ENCODE data around the gene LRP6.

LRP6 gene

DNA sequence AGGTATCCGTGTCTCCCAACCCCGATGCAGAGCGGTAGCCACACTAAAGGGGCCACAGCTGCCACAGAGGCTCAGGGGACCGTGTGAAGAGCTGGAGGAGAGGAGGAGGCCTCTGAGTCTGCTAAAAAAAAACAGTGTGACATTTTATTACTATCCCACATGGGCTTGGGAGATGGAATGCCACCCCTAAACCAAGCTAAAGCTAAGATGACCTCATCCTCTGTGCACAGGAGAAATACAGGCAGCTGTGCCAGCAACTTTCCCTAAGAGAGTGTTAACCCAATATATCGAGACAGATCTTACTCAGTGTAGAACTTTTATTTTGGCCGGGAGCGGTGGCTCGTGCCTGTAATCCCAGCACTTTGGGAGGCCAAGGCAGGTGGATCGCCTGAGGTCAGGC is 178.1 kb downstream of the LRP6 start:
- DNase-seq (ENCODE audit: low spot score in 2 of 2) (no peak), ATAC-seq (ENCODE audit: low read depth) (no peak)
- no peak overlapping the region for H3K4me3 Mint-ChIP-seq
- no peaks in the 10 kb centered on the region for H3K4me1 Mint-ChIP-seq
- H3K27ac Mint-ChIP-seq = no peak overlapping the region
- no peaks in the 10 kb centered on the region for H3K9me3 Mint-ChIP-seq
- H3K27me3 Mint-ChIP-seq = peaks cover 13% of the 10 kb centered on the region
- no peaks in the 10 kb centered on the region for H3K36me3 Mint-ChIP-seq

DNA sequence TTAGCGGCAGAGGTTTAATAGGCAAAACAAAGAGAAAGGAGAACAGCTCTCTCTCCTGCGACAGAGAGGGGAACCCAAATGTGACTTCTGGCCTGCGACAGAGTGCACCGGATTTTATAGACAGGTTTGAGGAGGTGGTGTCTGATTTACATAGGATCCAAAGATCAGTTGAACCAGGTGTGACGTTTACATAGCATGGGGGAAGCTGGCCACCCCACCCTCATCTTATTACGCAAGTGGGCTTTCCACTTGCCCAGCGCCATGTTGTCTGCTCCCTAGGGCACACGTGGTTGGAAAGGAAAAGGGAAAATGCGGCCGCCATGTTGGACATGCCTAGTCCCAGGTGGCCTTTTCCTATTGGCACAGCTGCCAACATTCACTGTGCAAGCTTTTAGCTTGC is 178.7 kb downstream of the LRP6 start:
- Mint-ChIP-seq H3K9me3 (no peaks in the 10 kb centered on the region), H3K4me1 (no peaks in the 10 kb centered on the region)
- no peak for ATAC-seq (ENCODE audit: low read depth)

DNA sequence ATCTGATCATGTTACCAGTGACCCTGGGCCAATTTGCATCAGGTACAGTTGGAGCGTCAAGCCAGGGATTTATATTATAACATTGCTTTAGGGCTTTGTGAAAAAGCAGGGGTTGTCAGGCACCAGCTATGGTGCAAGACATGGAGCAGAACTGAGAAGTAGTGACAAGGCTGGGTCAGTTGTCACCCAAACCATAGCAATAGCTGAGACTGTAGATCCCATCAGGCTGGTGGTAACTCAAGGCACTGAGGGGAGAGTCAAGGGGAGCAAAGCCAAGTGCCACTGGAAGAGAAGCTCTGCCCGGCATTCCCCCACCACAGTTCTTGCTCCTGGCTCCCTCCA is 179.2 kb downstream of the LRP6 start:
- Mint-ChIP-seq H3K27me3 (peaks cover 13% of the 10 kb centered on the region), H3K27ac (no peak overlapping the region), H3K9me3 (no peaks in the 10 kb centered on the region), H3K36me3 (no peaks in the 10 kb centered on the region), H3K4me3 (no peak overlapping the region), H3K4me1 (no peaks in the 10 kb centered on the region)
- DNase-seq (ENCODE audit: low spot score in 2 of 2) (no peak), ATAC-seq (ENCODE audit: low read depth) (no peak)

More for the DNA sequence above, 178.7 kb downstream of the LRP6 start:
- H3K4me3 Mint-ChIP-seq = no peak overlapping the region
- no peak for DNase-seq (ENCODE audit: low spot score in 2 of 2)
- H3K36me3 Mint-ChIP-seq = no peaks in the 10 kb centered on the region
- no peak overlapping the region for H3K27ac Mint-ChIP-seq
- peaks cover 13% of the 10 kb centered on the region for H3K27me3 Mint-ChIP-seq

DNA sequence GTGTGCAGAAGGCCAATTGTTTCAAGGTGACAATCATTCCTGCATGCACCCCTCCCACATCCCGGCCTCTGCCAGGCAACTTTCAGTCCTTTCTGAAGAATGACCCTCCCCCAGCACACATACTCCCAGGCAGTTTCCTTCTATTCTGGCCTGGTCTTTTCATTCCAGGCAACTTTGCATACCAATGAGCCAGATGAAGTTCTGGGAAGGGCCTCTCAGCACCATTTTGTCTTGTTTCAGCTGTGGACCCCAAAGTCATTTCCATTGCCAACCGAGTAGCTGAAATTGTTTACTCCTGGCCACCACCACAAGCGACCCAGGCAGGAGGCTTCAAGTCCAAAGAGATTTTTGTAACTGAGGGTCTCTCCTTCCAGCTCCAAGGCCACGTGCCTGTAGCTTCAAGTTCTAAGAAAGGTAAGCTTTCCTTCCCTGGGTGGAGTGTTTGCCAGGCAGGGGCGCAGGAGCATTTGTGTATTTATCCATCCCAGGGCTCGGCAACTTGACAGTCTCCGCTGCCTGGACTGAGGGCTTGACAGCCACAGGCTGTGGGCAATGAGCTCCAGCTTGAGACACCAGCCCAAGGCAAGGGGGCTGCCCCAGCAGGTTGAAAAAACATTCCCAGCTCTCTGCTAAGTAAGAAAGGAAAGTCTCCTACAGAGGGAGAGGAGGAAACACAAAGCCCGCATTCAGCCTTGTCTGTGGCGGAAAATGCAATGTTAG is 179.7 kb downstream of the LRP6 start:
- Mint-ChIP-seq H3K4me3 (no peak overlapping the region), H3K4me1 (no peaks in the 10 kb centered on the region), H3K9me3 (no peaks in the 10 kb centered on the region), H3K27me3 (peaks cover 13% of the 10 kb centered on the region), H3K36me3 (no peaks in the 10 kb centered on the region), H3K27ac (no peak overlapping the region)
- ATAC-seq (ENCODE audit: low read depth) = no peak
- DNase-seq (ENCODE audit: low spot score in 2 of 2) = no peak

DNA sequence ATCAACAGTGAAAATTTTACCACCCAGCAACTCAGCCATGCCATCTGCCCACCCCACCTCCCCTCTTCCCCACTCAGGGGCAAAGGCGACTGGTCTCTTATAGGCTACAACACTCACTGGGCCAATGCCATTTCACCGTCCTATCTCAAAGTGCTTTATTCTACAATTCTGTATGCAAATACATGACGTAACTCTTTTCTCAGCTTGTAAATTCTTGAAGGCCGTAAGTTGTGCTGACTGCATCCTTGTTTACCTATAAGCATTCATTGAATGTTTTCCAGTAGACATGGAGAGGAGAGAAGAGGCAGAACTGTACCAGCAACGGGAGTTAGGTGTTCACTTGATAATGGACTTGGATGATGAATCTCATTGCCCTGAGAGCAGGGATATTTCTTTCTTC is 180.5 kb downstream of the LRP6 start:
- ATAC-seq (ENCODE audit: low read depth) (no peak), DNase-seq (ENCODE audit: low spot score in 2 of 2) (no peak)
- no peak overlapping the region for H3K27ac Mint-ChIP-seq
- no peaks in the 10 kb centered on the region for H3K4me1 Mint-ChIP-seq
- H3K36me3 Mint-ChIP-seq = no peaks in the 10 kb centered on the region
- H3K9me3 Mint-ChIP-seq = no peaks in the 10 kb centered on the region
- peaks cover 12% of the 10 kb centered on the region for H3K27me3 Mint-ChIP-seq
- no peak overlapping the region for H3K4me3 Mint-ChIP-seq

DNA sequence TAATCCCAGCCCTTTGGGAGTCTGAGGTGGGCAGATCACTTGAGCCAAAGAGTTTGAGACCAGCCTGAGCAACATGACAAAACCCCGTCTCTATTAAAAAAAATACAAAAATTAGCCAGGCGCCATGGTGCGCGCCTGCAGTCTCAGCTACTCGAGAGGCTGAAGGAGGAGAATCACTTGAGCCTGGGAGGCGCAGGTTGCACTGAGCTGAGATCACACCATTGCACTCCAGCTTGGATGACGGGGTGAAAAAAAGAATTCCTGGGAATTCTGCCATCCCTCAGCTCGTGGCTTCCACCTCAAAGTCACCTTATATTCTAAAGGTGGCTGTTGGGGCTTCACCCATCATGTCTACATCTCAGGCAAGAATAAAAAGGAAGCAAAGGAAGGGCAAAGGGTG is 183.2 kb downstream of the LRP6 start:
- Mint-ChIP-seq H3K4me3 (no peak overlapping the region), H3K36me3 (no peaks in the 10 kb centered on the region), H3K27me3 (peaks cover 6% of the 10 kb centered on the region), H3K9me3 (no peaks in the 10 kb centered on the region), H3K4me1 (no peaks in the 10 kb centered on the region), H3K27ac (no peak overlapping the region)
- no peak for ATAC-seq (ENCODE audit: low read depth)
- no peak for DNase-seq (ENCODE audit: low spot score in 2 of 2)

DNA sequence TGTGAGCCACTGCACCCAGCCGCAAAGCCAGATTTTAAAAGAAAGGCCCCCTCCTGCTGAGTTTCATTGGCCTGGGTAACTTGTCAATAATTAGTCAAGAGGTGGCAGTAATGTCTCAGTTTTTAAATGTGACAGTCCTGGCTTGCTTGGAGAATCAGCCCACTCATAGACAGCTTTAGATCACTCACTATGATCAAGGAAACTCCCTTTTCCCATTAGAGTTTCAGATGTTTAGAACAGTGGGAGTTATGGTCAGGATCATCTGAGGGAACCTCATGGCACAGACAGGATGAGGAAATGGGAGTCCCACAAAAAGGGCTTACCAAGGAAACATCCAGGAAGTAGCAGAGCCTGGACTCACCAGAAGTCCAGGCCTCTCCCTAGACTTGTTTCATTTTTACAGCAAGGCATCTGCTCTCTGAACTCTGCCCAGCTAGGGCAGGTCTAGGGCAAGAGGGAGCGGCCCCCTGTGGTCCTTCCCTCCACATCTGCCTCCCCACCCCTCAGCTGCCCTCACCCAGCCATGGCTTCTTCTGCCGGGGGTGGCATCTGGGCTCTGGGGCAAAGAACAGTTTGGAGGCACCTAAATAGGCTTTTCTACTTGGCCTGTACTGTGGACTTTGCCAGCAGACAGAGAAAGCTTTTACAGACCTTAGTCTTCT is 184.9 kb downstream of the LRP6 start:
- no peak overlapping the region for H3K4me3 Mint-ChIP-seq
- no peaks in the 10 kb centered on the region for H3K36me3 Mint-ChIP-seq
- no peaks in the 10 kb centered on the region for H3K27me3 Mint-ChIP-seq
- H3K27ac Mint-ChIP-seq = no peak overlapping the region
- DNase-seq (ENCODE audit: low spot score in 2 of 2) (no peak), ATAC-seq (ENCODE audit: low read depth) (no peak)
- H3K4me1 Mint-ChIP-seq = no peaks in the 10 kb centered on the region
- no peaks in the 10 kb centered on the region for H3K9me3 Mint-ChIP-seq

DNA sequence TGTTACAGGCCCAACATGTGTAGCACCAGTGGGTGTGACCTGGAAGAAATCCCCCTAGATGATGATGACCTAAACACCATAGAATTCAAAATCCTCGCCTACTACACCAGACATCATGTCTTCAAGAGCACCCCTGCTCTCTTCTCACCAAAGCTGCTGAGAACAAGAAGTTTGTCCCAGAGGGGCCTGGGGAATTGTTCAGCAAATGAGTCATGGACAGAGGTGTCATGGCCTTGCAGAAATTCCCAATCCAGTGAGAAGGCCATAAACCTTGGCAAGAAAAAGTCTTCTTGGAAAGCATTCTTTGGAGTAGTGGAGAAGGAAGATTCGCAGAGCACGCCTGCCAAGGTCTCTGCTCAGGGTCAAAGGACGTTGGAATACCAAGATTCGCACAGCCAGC is 187.6 kb downstream of the LRP6 start:
- no peaks in the 10 kb centered on the region for H3K36me3 Mint-ChIP-seq
- H3K4me1 Mint-ChIP-seq = no peaks in the 10 kb centered on the region
- no peaks in the 10 kb centered on the region for H3K9me3 Mint-ChIP-seq
- DNase-seq (ENCODE audit: low spot score in 2 of 2) = no peak
- H3K27me3 Mint-ChIP-seq = peaks cover 4% of the 10 kb centered on the region
- ATAC-seq (ENCODE audit: low read depth) = no peak
- H3K4me3 Mint-ChIP-seq = no peak overlapping the region
- no peak overlapping the region for H3K27ac Mint-ChIP-seq

DNA sequence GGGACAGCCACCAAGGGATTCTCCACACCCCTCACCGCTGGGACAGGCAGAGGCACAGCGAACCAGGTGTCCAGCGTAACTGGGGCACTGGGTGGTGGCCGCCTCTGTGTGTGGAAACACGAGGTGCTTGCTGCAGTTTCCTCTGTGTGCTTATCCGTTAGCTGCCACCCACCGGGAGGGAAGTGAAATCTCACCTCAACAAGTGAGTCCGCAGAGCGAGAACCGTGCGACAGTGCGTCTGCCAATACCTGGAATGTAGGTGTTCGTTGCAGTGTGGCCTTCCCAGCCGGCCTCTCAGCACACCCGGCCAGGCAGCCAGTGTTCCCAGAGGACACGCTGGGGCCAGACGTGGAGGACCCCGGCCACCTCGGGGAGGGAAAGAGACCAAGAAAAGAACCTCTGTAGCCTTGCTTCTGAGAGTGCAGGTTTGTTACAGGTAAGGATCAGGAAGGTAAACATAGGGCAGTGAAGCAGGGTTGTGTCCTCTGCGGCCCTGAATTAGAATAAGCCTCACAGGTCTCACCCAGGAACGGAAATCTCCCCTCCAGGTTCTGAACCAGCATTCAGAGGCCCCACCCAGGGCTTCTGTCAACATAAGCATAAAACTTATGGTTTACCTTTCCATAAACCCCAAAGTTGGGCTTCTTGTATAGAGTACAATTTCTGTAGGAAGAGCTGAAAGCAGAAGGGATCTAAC is 194.6 kb downstream of the LRP6 start:
- Mint-ChIP-seq H3K27me3 (peaks cover 6% of the 10 kb centered on the region), H3K4me1 (peaks cover 12% of the 10 kb centered on the region), H3K9me3 (no peaks in the 10 kb centered on the region), H3K4me3 (peak overlapping the region; percentile 81), H3K27ac (peak overlapping the region; percentile 29), H3K36me3 (no peaks in the 10 kb centered on the region)
- DNase-seq (ENCODE audit: low spot score in 2 of 2) (peak; percentile 23 to 25), ATAC-seq (ENCODE audit: low read depth) (peak; percentile 84)

DNA sequence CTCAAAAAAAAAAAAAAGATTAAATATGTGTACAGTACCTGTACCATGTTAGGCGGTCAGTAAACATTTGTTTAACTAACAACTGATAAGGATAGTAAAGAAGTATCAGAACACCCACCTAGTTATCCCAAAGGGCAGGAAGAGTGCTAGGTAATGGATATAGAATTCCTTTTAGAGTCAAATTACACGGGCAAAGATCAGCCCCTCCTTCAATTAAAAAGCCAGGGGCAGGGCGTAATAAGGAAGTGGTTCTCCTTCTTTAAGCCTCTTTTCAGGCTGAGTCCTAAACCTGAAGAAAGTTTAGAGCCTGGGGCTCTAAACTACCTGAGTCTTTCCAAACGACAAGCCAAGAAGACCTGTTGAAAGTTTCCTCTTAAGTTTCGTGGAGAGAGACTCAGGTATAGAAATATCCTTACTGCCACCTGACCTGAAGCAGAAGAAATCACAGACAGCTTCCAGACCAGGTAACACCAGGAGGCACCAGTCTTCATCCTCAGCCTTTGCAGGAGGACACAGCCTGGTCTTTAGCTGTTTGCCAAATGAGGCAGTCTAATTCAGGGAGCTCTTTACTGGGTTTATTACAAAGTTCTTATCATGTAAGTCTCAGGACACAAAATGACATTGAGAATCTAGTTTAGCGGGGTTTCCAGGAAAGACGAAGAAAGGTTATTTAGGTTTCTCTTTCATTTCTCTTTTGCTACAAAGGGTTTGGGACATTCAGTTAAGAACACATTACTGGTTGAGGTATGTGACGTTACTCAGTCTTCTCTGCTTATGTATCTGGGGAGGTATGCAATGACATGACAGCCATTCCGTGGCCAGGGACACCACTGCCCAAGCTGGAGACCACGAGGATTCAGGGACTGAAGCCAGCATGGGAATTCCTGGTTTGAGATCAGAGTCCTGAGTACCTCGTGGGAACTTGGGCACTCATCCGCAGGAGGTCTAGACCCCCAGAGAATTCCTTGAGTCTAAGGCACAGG is 195.9 kb downstream of the LRP6 start, which contains the start of gene BCL2L14:
TSS of gene BCL2L14 (plus strand) at position 266 of the 983 bp plus-strand sequence. CDS start 8,367 bp downstream, outside the sequence.
- Mint-ChIP-seq H3K36me3 (no peaks in the 10 kb centered on the region), H3K4me3 (peak within 1 kb of the TSS; percentile 81), H3K27me3 (peaks cover 5% of the 10 kb centered on the region), H3K27ac (peak within 1 kb of the TSS; percentile 29), H3K9me3 (no peaks in the 10 kb centered on the region), H3K4me1 (peaks cover 12% of the 10 kb centered on the region)
- ATAC-seq (ENCODE audit: low read depth) = peak; percentile 59
- DNase-seq (ENCODE audit: low spot score in 2 of 2) = no peak

DNA sequence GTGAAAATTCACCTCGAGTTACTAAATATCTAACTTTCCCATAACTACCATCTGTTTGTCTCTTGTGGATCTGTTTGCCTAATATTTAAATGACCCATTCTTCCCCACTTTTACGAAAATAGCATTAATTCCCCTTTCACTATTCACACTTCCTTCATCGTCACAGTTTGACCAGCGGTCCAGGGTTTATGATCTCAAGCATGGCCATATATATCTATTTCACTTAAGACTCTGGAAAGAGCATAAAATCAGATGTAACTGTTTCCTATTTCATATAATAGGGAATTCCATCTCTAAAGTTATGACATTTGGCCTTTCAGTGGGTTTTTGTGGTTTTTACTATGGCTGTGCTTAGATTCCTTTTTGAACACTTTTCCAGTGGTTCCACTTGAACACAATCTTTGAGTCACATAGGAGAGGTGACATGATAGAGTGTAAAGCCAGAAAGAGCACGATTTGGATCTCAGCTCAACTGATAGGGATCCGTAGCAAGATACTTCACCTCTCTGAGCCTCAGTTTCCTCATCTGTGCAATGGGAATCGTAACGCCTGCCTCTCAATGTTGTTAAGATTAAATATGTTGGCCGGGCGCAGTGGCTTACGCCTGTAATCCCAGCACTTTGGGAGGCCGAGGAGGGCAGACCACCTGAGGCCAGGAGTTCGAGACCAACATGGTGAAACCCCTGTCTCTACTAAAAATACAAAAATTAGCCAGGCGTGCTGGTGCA is 196.9 kb downstream of the LRP6 start:
- Mint-ChIP-seq H3K36me3 (no peaks in the 10 kb centered on the region), H3K27ac (peak overlapping the region; percentile 29), H3K4me3 (no peak overlapping the region), H3K9me3 (no peaks in the 10 kb centered on the region), H3K27me3 (peaks cover 2% of the 10 kb centered on the region), H3K4me1 (peaks cover 12% of the 10 kb centered on the region)
- DNase-seq (ENCODE audit: low spot score in 2 of 2) (no peak), ATAC-seq (ENCODE audit: low read depth) (no peak)

DNA sequence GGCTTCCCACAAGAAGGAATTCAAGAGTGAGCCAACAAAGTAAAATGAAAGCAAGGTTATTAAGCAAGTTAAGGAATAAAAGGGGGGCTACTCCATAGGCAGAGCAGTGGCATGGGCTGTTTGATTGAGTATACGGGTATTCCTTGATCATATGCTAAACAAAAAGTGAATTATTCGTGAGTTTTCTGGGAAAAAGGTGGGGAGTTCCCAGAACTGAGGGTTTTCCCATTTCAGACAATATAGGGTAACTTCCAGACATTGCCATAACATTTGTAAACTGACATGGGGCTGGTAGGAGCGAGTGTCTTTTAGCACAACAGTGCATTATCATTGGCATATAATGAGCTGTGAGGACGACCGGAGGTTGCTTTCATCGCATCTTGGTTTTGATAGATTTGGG is 198.1 kb downstream of the LRP6 start:
- no peaks in the 10 kb centered on the region for H3K9me3 Mint-ChIP-seq

More for the DNA sequence above, 198.1 kb downstream of the LRP6 start:
- no peak for ATAC-seq (ENCODE audit: low read depth)
- no peak for DNase-seq (ENCODE audit: low spot score in 2 of 2)
- no peak overlapping the region for H3K27ac Mint-ChIP-seq
- no peak overlapping the region for H3K4me3 Mint-ChIP-seq
- H3K27me3 Mint-ChIP-seq = peaks cover 2% of the 10 kb centered on the region
- H3K4me1 Mint-ChIP-seq = peaks cover 12% of the 10 kb centered on the region
- no peaks in the 10 kb centered on the region for H3K36me3 Mint-ChIP-seq

All from memory B cell (primary cell).